Nephron progenitor cell (in vitro differentiated cells): ENCODE measurements around the gene EXOC4.

Experiments
- DNase-seq: peaks from one replicate; pipeline ENCODE4 v3.0.0; 2021
- H3K27ac Mint-ChIP-seq: 2 replicates; pipeline ENCODE4 v1.8.0; 2021; ENCODE audit warnings: mild to moderate bottlenecking, moderate library complexity, mixed read lengths
- H3K27me3 Mint-ChIP-seq: 2 replicates; pipeline ENCODE4 v1.8.0; 2021; ENCODE audit warnings: mild to moderate bottlenecking, low read depth, mixed read lengths; ENCODE audit not compliant: poor library complexity
- H3K36me3 Mint-ChIP-seq: 2 replicates; pipeline ENCODE4 v1.8.0; 2021; ENCODE audit warnings: low read depth, mixed read lengths
- H3K4me1 Mint-ChIP-seq: 2 replicates; pipeline ENCODE4 v1.8.0; 2021; ENCODE audit warnings: mixed read lengths
- H3K4me3 Mint-ChIP-seq: 2 replicates; pipeline ENCODE4 v1.8.0; 2021; ENCODE audit warnings: mild to moderate bottlenecking, moderate library complexity, mixed read lengths
- H3K9me3 Mint-ChIP-seq: 2 replicates; pipeline ENCODE4 v1.8.0; 2021; ENCODE audit warnings: mild to moderate bottlenecking, moderate library complexity, mixed read lengths
- CTCF ChIP-seq: fragments of 200-600 bp; sonication (generic); IDR thresholded peaks from 2 replicates; pipeline ENCODE4 v1.5.0; 2021; ENCODE audit warnings: antibody characterized with exemption

EXOC4 gene

DNA sequence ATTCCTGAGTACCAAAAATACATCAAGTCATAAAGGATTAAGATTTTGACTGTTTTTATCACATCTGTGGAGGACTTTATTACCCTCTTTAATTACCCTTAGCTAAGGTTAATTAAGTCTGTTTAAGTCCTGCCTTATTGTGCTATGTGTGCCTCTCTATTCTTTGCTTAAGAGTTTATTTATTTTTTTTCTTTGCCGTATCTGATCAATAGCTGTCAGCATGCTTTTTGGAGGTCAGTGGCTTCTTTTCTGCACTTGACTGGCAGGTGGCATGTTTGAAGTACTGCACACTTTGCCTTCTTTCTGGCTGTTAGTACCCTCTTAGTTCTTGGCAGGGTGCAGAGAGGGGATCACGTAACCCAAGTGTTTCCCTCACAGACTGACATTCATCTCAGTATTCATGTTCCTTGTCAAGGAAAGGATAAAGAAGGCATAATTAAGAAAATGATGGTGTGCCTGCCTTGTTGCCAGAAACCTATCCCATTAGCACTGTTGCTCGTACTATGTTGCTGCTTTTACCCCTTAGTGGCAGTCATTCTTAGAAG, 225.8 kb downstream of the EXOC4 start:
- no peak overlapping the region for H3K27ac Mint-ChIP-seq
- no peaks in the 10 kb centered on the region for H3K9me3 Mint-ChIP-seq
- TF ChIP-seq CTCF: no peak
- H3K4me3 Mint-ChIP-seq: no peak overlapping the region
- no peaks in the 10 kb centered on the region for H3K27me3 Mint-ChIP-seq
- no peak for DNase-seq
- H3K36me3 Mint-ChIP-seq: peaks cover 13% of the 10 kb centered on the region
- peaks cover 11% of the 10 kb centered on the region for H3K4me1 Mint-ChIP-seq

DNA sequence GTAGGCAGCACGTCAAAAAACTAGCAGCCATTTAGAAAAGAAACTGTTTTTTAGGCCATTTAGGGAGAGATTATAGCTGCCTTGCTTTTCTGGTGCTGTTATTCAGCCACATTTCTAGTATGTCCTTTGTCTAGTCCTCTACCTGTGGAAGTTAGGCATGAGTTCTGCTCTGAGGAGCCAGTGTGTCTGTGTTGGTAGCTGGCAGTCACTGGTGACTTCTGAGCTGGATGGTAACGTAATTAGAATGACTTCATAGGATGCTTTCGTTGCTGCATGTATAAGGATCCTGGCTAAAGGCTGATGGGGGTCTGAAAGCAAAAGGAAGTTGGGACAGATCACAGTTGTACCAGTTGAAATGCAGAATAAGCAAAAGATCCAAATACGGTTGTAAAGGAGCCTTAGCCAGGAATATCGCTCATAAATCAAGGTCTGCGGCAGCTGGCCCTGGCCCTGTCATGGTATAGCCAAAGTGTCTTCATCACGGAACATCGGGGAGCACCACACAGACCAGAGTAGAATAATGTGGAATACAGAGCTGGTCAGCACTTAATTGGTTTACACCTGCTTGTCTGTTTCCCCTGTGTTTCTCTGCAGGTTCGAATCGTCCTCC, 226.7 kb downstream of the EXOC4 start:
- H3K4me1 Mint-ChIP-seq: peaks cover 11% of the 10 kb centered on the region
- no peak overlapping the region for H3K27ac Mint-ChIP-seq
- H3K9me3 Mint-ChIP-seq: no peaks in the 10 kb centered on the region
- H3K36me3 Mint-ChIP-seq: peaks cover 21% of the 10 kb centered on the region
- H3K27me3 Mint-ChIP-seq: no peaks in the 10 kb centered on the region
- no peak for TF ChIP-seq CTCF
- DNase-seq: no peak
- no peak overlapping the region for H3K4me3 Mint-ChIP-seq

- peaks cover 11% of the 10 kb centered on the region for H3K4me1 Mint-ChIP-seq
- H3K9me3 Mint-ChIP-seq: no peaks in the 10 kb centered on the region
- no peak overlapping the region for H3K27ac Mint-ChIP-seq
- DNase-seq: no peak
- TF ChIP-seq CTCF: no peak
- no peaks in the 10 kb centered on the region for H3K27me3 Mint-ChIP-seq
- peaks cover 26% of the 10 kb centered on the region for H3K36me3 Mint-ChIP-seq
- no peak overlapping the region for H3K4me3 Mint-ChIP-seq
Measured at GRCh38 chr7:133480868-133481267, 228.0 kb downstream of the EXOC4 start.

DNA sequence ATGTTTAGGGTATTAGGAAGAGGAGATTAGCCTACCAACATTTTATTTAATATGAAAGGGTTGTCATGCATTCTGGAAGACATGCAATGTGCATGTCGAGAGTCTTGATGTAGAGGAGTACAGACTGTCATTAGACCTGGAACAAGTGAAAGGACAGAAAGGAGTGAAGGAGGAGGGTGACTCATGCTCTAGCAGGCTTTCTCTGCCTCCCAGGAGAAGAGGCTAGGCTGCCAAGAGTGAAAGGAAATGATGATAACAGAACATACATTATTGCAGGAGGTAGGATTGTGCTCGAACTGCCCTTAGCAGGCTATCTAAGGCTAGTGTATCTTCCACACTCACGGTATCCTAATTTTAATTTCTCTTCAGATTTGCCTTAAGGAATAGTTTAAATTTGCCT, 228.8 kb downstream of the EXOC4 start:
- Mint-ChIP-seq H3K4me1 (peaks cover 11% of the 10 kb centered on the region), H3K27me3 (no peaks in the 10 kb centered on the region), H3K9me3 (no peaks in the 10 kb centered on the region), H3K4me3 (no peak overlapping the region), H3K27ac (no peak overlapping the region), H3K36me3 (peaks cover 19% of the 10 kb centered on the region)
- no peak for DNase-seq
- TF ChIP-seq CTCF: no peak

- H3K9me3 Mint-ChIP-seq: no peaks in the 10 kb centered on the region
- H3K36me3 Mint-ChIP-seq: peaks cover 14% of the 10 kb centered on the region
- H3K4me1 Mint-ChIP-seq: peaks cover 11% of the 10 kb centered on the region
- no peak for DNase-seq
- no peak overlapping the region for H3K27ac Mint-ChIP-seq
- H3K27me3 Mint-ChIP-seq: no peaks in the 10 kb centered on the region
- H3K4me3 Mint-ChIP-seq: no peak overlapping the region
- no peak for TF ChIP-seq CTCF
Measured at GRCh38 chr7:133482599-133482998, 229.7 kb downstream of the EXOC4 start.

- Mint-ChIP-seq H3K36me3 (peaks cover 17% of the 10 kb centered on the region), H3K9me3 (no peaks in the 10 kb centered on the region)
Measured at GRCh38 chr7:133484086-133484485, 231.2 kb downstream of the EXOC4 start.

More at GRCh38 chr7:133484086-133484485, 231.2 kb downstream of the EXOC4 start:
- Mint-ChIP-seq H3K4me1 (peaks cover 3% of the 10 kb centered on the region), H3K27me3 (no peaks in the 10 kb centered on the region), H3K4me3 (no peak overlapping the region), H3K27ac (no peak overlapping the region)
- DNase-seq: no peak
- TF ChIP-seq CTCF: no peak
